C4-2B (cell line): ENCODE data around the gene BEGAIN.

Experiments
- H3K27ac ChIP-seq: fragments of 450-650 bp; 2 replicates; pipeline ENCODE4 v1.5.1; 2017
- CTCF ChIP-seq: fragments of 450-650 bp; conservative IDR thresholded peaks from 2 replicates; pipeline ENCODE4 v1.5.1; 2017; ENCODE audit warnings: mild to moderate bottlenecking
- ZFX ChIP-seq: fragments of 450-650 bp; IDR thresholded peaks from 2 replicates; pipeline ENCODE4 v1.6.1; 2017

BEGAIN gene

DNA sequence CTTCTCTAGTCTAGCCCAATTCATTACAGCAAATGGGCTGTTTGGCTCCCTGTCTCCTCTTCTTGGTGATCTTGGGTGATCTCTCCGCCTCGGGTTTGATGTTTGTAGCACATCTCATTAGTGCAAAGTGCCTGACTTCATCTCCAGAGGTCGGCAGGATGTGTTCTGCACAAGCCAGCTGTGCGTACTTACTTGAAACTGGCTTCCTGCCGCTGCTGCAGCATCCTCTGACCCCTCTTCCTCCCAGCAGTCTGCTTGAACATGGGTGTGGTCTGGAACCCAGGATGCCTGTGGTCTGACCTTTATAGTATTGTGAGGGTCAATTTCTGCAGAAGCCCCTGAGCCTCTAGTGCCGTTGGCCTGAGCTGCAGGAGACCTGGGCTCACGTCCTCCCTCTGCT lies 99.2 kb downstream of the BEGAIN start:
- no peak for TF ChIP-seq CTCF
- TF ChIP-seq ZFX: no peak
- no peak overlapping the region for H3K27ac ChIP-seq

- TF ChIP-seq CTCF (no peak), ZFX (no peak)
- no peak overlapping the region for H3K27ac ChIP-seq
Measured at GRCh38 chr14:100487304-100487703, 99.9 kb downstream of the BEGAIN start.
